HEK293 (cell line): ENCODE data around the gene ADPGK.

Source experiments
- CTCF ChIA-PET: fragments of 350-600 bp; formaldehyde crosslinking; extraction: SDS; loops from one replicate; lab custom pipeline; 2021; ENCODE audit warnings: antibody characterized with exemption; lab: Yijun Ruan, JAX
- POLR2A ChIA-PET: fragments of 300-600 bp; formaldehyde crosslinking; extraction: SDS; loops from one replicate; lab custom pipeline; 2020; ENCODE audit warnings: antibody characterized with exemption, inconsistent platforms; lab: Yijun Ruan, JAX
- H3K27ac ChIP-seq: fragments of 200-500 bp; sonication (Bioruptor generic); 2 replicates; pipeline ENCODE4 v1.5.1; 2014; ENCODE audit warnings: low read depth, low read length, control low read depth, inconsistent platforms; ENCODE audit errors: extremely low read depth
- H3K36me3 ChIP-seq, 2 experiments: fragments of 200-500 bp in 1 of 2; sonication (Bioruptor generic) in 1 of 2; 1 replicate in 1 of 2; 2 replicates in 1 of 2; pipeline ENCODE4 v1.5.1; 2014 to 2017; ENCODE audit warnings: inconsistent platforms in 2 of 2, low read length in 2 of 2; ENCODE audit not compliant: control insufficient read depth in 2 of 2, insufficient read depth in 1 of 2
- H3K4me1 ChIP-seq: fragments of 200-500 bp; sonication (Bioruptor generic); 2 replicates; pipeline ENCODE4 v1.5.1; 2014; ENCODE audit warnings: mild to moderate bottlenecking, low read length, inconsistent platforms; ENCODE audit not compliant: control insufficient read depth, insufficient read depth
- H3K4me3 ChIP-seq: 2 replicates; pipeline ENCODE4 v1.5.1; 2011; ENCODE audit warnings: low read depth, mild to moderate bottlenecking, control low read depth, low read length, moderate library complexity
- H3K9me3 ChIP-seq: fragments of 200-500 bp; sonication (Bioruptor generic); 2 replicates; pipeline ENCODE4 v1.5.1; 2014; ENCODE audit warnings: low read depth, low read length, inconsistent platforms; ENCODE audit not compliant: control insufficient read depth, insufficient read depth
- KLF16 ChIP-seq: fragments of 450-650 bp; formaldehyde crosslinking; IDR thresholded peaks from 2 replicates; pipeline ENCODE4 v1.5.1; 2017; ENCODE audit warnings: missing biosample characterization, missing genetic modification characterization
- MZF1 ChIP-seq: fragments of 450-650 bp; formaldehyde crosslinking; IDR thresholded peaks from 2 replicates; pipeline ENCODE4 v1.5.1; 2017; ENCODE audit warnings: missing biosample characterization, missing genetic modification characterization, borderline replicate concordance
- PRDM2 ChIP-seq: fragments of 450-650 bp; formaldehyde crosslinking; IDR thresholded peaks from 2 replicates; pipeline ENCODE4 v1.5.1; 2016; ENCODE audit warnings: missing biosample characterization, missing genetic modification characterization, borderline replicate concordance
- SCRT2 ChIP-seq: fragments of 450-650 bp; formaldehyde crosslinking; IDR thresholded peaks from 2 replicates; pipeline ENCODE4 v1.5.1; 2016; ENCODE audit warnings: missing biosample characterization, missing genetic modification characterization
- SP7 ChIP-seq: fragments of 450-650 bp; formaldehyde crosslinking; IDR thresholded peaks from 2 replicates; pipeline ENCODE4 v1.5.1; 2016; ENCODE audit warnings: missing biosample characterization, missing genetic modification characterization
- ZBTB20 ChIP-seq: fragments of 450-650 bp; formaldehyde crosslinking; IDR thresholded peaks from 2 replicates; pipeline ENCODE4 v1.5.1; 2016; ENCODE audit warnings: missing biosample characterization, missing genetic modification characterization
- ZNF146 ChIP-seq: fragments of 450-650 bp; formaldehyde crosslinking; IDR thresholded peaks from 2 replicates; pipeline ENCODE4 v1.5.1; 2016; ENCODE audit warnings: missing biosample characterization, missing genetic modification characterization
- ZNF157 ChIP-seq: fragments of 450-650 bp; formaldehyde crosslinking; IDR thresholded peaks from 2 replicates; pipeline ENCODE4 v1.5.1; 2016; ENCODE audit warnings: missing biosample characterization, missing genetic modification characterization
- ZNF174 ChIP-seq: fragments of 450-650 bp; formaldehyde crosslinking; IDR thresholded peaks from 2 replicates; pipeline ENCODE4 v1.5.0; 2017; ENCODE audit warnings: missing biosample characterization, mild to moderate bottlenecking, missing genetic modification characterization
- ZNF221 ChIP-seq: fragments of 450-650 bp; formaldehyde crosslinking; IDR thresholded peaks from 2 replicates; pipeline ENCODE4 v1.5.1; 2017; ENCODE audit warnings: missing biosample characterization, missing genetic modification characterization, borderline replicate concordance
- ZNF239 ChIP-seq: fragments of 450-650 bp; formaldehyde crosslinking; IDR thresholded peaks from 2 replicates; pipeline ENCODE4 v1.5.1; 2016; ENCODE audit warnings: missing biosample characterization, missing genetic modification characterization
- ZNF266 ChIP-seq: fragments of 450-650 bp; formaldehyde crosslinking; IDR thresholded peaks from 2 replicates; pipeline ENCODE4 v1.5.1; 2016; ENCODE audit warnings: missing biosample characterization, missing genetic modification characterization, low read depth
- ZNF585B ChIP-seq: fragments of 450-650 bp; formaldehyde crosslinking; IDR thresholded peaks from 2 replicates; pipeline ENCODE4 v1.5.1; 2016; ENCODE audit warnings: missing biosample characterization, missing genetic modification characterization
- ZNF600 ChIP-seq: fragments of 450-650 bp; formaldehyde crosslinking; IDR thresholded peaks from 2 replicates; pipeline ENCODE4 v1.5.1; 2016; ENCODE audit warnings: missing biosample characterization, missing genetic modification characterization
- ZNF639 ChIP-seq: fragments of 450-650 bp; formaldehyde crosslinking; IDR thresholded peaks from 2 replicates; pipeline ENCODE4 v1.5.1; 2016; ENCODE audit warnings: missing biosample characterization, missing genetic modification characterization
- ZNF664 ChIP-seq: fragments of 450-650 bp; formaldehyde crosslinking; IDR thresholded peaks from 2 replicates; pipeline ENCODE4 v1.5.1; 2016; ENCODE audit warnings: missing biosample characterization, missing genetic modification characterization
- TF ChIP-seq, protein P1 (sequence below): fragments of 450-650 bp; formaldehyde crosslinking; IDR thresholded peaks from 2 replicates; pipeline ENCODE4 v1.5.1; 2016; ENCODE audit warnings: missing biosample characterization, missing genetic modification characterization
- TF ChIP-seq, protein P2 (sequence below): fragments of 450-650 bp; formaldehyde crosslinking; IDR thresholded peaks from 2 replicates; pipeline ENCODE4 v1.5.1; 2017; ENCODE audit warnings: missing biosample characterization, missing genetic modification characterization

ADPGK gene

DNA sequence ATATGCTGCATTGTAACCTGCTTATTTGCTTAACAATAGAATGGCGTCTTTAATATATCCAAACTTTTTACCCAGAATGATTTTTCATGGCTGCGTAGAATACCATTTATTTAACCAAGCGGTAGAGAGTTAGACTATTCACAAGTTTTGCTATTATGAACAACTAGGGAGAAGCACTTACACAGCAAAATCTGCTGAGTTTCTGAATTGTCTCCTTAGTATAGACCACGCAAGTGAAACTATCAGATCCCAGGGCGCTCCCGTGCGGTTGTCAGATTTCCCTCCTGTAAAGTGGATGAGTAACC, 12.6 kb upstream of the ADPGK start:
- Histone ChIP-seq H3K9me3 (no peaks in the 10 kb centered on the region), H3K36me3 (no peaks in the 10 kb centered on the region), H3K4me1 (peaks cover 5% of the 10 kb centered on the region), H3K4me3 (no peak overlapping the region), H3K27ac (no peak overlapping the region; the same call in 1 of the 2 replicates)
- CTCF ChIA-PET: interaction anchor here (0.6 to 3.7 kb wide), 9 partner anchors 11 to 477 kb away, joined by 3 to 33 read pairs (median 4); no protein-coding TSS in a partner anchor
- TF ChIP-seq ZNF266 (tag by site-specific recombination) (no peak), ZNF146 (0 out of 2 replicates have a peak, but pooled peaks have one; percentile 3)
- POLR2A ChIA-PET: no interaction called here

GRCh38 chr15:72793766-72794660, 10.5 kb upstream of the ADPGK start:
- Histone ChIP-seq H3K27ac (no peak overlapping the region), H3K4me1 (peaks cover 5% of the 10 kb centered on the region), H3K9me3 (no peaks in the 10 kb centered on the region), H3K4me3 (no peak overlapping the region), H3K36me3 (no peaks in the 10 kb centered on the region)
- TF ChIP-seq ZNF221 (tag by site-specific recombination) (no peak), ZNF174 (tag by site-specific recombination) (no peak), MZF1 (no peak), SP7 (tag by site-specific recombination) (no peak), KLF16 (tag by site-specific recombination) (no peak), PRDM2 (tag by site-specific recombination) (no peak), ZNF664 (tag by site-specific recombination) (no peak), ZNF600 (tag by site-specific recombination) (no peak), SCRT2 (no peak), ZNF239 (tag by site-specific recombination) (no peak), ZBTB20 (tag by site-specific recombination) (no peak), ZNF585B (tag by site-specific recombination) (no peak), ZNF157 (tag by site-specific recombination) (no peak), ZNF639 (no peak)
- TF ChIP-seq, protein P1, sequence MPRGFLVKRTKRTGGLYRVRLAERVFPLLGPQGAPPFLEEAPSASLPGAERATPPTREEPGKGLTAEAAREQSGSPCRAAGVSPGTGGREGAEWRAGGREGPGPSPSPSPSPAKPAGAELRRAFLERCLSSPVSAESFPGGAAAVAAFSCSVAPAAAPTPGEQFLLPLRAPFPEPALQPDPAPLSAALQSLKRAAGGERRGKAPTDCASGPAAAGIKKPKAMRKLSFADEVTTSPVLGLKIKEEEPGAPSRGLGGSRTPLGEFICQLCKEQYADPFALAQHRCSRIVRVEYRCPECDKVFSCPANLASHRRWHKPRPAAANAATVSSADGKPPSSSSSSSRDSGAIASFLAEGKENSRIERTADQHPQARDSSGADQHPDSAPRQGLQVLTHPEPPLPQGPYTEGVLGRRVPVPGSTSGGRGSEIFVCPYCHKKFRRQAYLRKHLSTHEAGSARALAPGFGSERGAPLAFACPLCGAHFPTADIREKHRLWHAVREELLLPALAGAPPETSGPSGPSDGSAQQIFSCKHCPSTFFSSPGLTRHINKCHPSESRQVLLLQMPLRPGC: no peak
- TF ChIP-seq, protein P2, sequence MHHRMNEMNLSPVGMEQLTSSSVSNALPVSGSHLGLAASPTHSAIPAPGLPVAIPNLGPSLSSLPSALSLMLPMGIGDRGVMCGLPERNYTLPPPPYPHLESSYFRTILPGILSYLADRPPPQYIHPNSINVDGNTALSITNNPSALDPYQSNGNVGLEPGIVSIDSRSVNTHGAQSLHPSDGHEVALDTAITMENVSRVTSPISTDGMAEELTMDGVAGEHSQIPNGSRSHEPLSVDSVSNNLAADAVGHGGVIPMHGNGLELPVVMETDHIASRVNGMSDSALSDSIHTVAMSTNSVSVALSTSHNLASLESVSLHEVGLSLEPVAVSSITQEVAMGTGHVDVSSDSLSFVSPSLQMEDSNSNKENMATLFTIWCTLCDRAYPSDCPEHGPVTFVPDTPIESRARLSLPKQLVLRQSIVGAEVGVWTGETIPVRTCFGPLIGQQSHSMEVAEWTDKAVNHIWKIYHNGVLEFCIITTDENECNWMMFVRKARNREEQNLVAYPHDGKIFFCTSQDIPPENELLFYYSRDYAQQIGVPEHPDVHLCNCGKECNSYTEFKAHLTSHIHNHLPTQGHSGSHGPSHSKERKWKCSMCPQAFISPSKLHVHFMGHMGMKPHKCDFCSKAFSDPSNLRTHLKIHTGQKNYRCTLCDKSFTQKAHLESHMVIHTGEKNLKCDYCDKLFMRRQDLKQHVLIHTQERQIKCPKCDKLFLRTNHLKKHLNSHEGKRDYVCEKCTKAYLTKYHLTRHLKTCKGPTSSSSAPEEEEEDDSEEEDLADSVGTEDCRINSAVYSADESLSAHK (tag by site-specific recombination): no peak
- ChIA-PET POLR2A (interaction anchor here (1.4 kb wide), 1 partner anchor 108 kb away, joined by 3 read pairs; the partner anchor contains the start of genes BBS4 and HIGD2B), CTCF (interaction anchor here (0.6 to 3.7 kb wide), 11 partner anchors 8 to 479 kb away, joined by 3 to 33 read pairs (median 5); no protein-coding TSS in a partner anchor)
